HG03280 (cell line): ENCODE measurements around the gene SLC7A14.

Experiments
- ATAC-seq: cut with Tn5 transposase; IDR thresholded peaks from one replicate; pipeline ENCODE4 v1.9.1; 2021; ENCODE audit warnings: mild to moderate bottlenecking, moderate library complexity; ENCODE audit not compliant: unreplicated experiment

SLC7A14 gene

DNA sequence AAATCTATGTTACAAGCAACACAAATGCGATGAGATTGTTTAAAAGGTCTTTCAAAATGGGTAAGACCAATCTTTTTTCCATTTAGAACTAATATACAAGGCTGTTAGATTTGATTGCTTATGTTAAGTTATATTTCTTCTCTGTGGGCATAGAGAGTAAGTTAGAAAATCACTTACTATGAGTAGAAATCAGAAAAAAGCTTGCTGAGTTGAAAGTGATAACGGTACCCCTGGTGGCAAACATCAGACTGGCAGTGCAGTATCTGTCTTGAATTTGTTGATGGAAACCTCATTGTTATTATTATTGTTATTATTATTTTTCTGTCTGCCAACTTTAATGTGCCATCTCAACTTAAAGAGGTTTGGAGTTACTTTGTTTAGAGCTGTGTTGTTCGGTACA is 154.8 kb downstream of the SLC7A14 start:
- no peak for ATAC-seq

DNA sequence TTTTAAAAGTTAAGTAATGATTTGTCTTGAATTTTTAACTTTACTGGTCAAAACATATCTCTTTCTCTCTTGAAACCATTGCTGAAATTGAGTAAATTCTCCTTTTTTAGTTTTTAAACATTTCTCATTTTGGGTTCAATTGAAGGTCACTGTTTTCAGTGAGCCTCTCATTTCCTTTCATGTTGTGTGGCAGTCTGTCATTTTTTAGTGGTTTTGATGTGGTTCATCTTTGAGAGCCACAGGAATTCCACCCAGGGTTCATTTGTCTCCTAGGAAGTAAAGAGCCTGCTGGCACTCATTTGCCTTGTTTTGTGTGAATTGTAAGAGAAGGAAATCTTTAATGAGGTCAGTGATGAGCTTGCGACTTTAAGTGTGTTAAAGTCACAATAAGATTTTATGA is 156.8 kb downstream of the SLC7A14 start:
- no peak for ATAC-seq

DNA sequence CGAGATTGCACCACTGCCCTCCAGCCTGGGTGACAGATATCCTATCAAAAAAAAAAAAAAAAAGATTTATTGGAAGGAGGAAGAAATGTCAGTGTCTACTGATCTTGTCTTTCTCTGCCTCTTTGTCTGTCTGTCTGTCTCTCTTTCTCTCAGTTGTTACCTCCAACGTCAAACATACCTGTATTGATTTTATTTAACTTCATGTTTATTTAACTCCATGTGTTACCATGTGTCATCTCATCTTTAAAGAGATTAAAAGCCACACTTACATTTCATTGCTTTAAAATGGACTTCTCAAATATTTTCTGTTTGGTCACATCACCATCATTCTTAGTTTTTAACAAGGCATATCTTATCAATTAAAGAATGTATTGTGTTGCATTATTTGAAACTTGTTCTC is 157.8 kb downstream of the SLC7A14 start:
- ATAC-seq: no peak

- ATAC-seq: no peak
Measured at GRCh38 chr3:170426240-170426797, 159.6 kb downstream of the SLC7A14 start.

GRCh38 chr3:170425491-170426239 is 160.2 kb downstream of the SLC7A14 start:
- ATAC-seq: no peak

DNA sequence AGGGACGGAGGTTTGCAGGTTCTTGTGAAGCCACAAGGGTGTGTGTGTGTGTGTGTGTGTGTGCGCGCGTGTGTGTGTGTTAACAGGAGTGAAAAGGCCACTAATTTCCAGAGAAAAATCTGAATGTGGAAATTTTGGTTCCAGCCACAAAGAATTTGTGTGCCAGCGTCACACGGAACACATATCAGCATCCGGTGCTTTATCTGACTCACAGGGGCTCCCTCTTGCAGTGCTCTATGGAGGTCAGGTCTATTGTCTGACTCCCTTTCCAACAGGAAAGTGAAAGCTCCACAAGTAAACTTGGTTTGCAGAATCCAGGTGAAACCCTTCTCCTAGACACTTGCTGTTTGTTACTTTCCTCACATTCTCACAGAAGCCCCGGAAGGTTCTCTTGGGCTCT is 161.0 kb downstream of the SLC7A14 start:
- ATAC-seq: no peak

DNA sequence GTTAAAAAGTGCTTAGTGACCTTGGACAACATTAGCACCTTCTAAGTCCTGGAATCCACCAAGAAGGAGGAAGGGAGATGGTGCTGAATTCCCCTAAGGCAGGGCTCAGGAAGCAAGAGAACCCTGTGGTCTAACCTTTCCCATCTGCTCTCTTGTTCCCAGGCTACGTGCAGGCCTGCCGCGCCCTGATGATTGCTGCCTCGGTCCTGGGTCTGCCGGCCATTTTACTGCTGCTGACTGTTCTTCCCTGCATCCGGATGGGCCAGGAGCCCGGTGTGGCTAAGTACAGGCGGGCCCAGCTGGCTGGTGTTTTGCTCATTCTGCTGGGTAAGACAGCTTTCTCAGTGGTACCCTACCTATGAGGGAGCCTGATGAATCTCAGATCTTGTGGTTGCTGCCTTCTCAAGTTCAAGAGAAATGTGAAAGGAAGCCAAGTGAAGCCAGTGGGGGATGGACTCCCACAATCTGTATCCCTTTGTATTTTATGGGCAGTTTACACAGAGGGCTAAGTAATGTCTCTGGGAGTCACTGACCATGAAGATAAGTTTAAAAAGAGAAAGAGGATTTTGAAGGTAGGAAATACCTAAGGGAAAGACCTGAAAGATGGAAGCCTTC is 162.8 kb downstream of the SLC7A14 start:
- no peak for ATAC-seq

DNA sequence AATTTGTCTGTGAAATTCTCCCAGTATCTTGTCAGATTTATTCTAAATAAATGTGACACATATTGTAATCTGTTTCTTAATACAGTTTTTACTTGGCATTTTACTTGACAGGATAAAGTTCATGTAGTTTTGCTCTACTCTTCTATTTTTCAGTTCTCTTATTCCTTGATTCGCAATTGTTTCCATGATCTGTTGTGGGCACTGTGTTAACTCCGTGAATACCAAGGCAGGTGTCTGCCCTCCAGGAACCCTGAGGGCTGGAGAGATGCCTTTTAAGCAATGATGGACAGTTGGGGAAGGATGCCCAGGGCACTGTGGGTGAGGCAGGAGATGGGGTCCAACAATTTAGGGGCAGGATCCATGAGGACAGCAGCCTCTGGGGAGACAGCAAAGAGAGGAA is 164.1 kb downstream of the SLC7A14 start:
- no peak for ATAC-seq

DNA sequence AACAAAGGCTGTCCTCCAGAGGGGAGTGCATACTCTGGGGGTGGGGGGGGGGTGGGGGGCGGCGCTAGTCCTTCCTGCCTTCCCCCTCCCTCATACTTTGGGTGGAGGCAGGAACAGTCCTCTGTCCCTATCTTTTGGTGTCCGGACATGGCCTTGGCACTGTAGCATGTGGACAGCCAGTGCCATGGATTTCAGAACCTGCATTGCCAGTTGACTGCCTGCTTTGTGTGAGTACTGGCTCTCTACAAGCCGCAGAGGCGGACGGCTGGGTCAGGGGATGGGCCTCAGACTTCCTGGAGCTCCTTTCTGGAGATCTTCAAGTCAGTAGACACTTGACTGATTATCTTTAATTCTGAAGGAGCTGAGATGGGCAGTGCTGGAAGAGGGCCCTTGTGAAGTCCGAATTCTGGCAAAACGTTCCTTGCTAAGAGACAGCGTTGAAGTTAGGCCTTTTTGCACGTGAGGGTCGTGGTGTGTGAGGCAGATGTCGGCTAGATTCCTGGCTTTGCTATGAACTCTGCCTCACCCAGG is 164.7 kb downstream of the SLC7A14 start:
- ATAC-seq: no peak

DNA sequence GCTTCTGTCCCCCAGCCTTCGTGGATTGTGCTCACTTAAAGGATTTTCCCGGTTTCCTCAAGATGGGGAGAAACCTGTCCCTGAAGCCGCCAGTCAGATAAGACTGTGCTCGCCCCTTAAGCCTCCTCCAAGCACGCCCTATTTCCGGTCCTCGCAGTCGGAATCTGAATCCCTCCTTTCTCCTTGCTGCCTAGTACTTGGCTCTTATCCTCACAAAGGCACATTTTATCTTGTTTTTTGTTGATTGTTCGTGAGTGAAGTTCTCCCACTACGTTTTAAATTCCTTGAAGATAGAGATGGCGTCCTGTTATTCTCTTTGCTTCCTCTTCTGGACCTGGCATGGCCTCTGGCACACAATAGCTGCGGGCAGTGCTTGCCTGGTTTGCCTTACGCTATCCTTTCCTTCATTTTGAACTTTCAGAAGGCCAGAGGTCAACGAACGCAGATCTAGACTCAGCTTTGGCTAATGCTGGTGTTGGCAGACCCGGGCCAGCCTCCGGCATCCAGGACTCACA is 165.5 kb downstream of the SLC7A14 start:
- ATAC-seq: no peak

DNA sequence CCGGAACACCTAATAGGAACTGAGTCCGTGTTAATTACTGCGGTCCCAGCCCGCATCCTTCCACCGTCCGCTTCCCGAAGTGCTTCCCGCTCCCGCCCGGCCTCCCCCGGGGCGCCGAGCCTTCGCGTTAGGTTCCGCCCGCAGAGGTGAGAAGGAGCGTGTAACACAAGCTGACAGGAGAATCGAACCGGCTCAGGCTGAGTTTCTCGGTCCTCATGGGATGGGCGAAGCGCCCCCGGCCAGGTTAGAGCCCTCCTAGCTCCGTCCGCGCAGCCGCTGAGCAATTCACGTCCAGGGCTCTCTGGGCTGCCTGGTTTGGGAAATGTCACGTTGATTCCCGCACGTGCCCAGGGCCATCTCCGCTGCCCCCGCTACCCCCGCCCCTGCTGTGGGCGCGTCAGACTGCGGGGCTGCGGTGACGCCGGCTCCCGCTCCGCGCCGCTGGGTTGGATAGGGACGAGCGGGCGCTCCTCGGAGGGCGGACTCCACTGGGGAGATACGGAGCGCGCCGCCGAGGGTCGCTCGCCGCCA is 166.3 kb downstream of the SLC7A14 start:
- no peak for ATAC-seq

GRCh38 chr3:170418422-170419398 is 167.2 kb downstream of the SLC7A14 start, which contains the start of gene CLDN11:
TSS of gene CLDN11 (plus strand) at chr3:170418868. CDS start at chr3:170419067, 199 bp downstream.
- no peak for ATAC-seq

DNA sequence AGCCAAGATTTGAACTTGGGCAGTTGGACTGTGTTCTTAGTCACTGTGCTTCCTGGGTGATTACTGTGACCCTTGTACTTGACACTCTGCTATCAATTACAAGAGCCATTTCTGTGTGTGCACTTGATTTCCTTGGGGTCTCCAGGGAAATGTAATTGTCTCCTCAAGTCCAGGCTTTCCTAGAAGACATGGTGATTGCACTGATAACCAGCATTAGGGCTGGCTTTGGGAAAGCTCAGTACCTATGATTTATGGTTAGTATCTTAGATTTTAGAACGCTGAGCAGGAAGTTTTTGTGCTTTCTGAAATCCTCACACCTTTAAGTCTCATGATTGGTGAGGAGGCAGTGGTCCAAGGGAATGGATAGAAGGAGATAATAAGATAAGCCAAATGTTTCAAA is 168.8 kb downstream of the SLC7A14 start:
- ATAC-seq: no peak

- no peak for ATAC-seq
Measured at GRCh38 chr3:170414202-170414663, 171.6 kb downstream of the SLC7A14 start.

GRCh38 chr3:170413291-170413690 is 172.6 kb downstream of the SLC7A14 start:
- ATAC-seq: no peak

DNA sequence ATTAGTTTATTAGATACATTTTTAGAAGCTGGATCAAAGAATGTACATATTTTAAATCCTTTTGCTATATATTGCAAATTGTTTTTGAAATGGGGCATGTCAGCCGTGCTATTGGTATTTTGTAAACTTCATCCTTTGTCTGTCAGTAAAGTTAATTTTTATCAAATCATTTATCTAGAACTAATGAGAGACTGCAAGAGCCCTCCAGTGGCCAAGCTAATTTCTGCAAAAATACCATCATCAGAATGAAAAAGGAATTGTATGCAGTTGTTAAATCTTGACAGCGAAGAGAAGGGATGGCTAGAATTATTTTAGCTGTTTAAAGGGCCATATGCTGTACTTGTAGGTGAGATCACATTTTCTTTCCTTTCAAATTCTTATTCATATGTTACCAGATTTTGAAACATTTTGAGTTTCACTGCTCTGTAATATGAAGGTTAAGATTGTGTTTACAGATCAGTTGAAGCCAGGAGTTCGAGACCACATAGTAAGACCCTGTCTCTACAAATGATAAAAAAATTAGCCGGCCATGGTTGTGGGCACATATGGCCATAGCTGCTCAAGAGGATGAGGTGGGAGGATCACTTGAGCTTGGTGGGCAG is 175.3 kb downstream of the SLC7A14 start:
- no peak for ATAC-seq
